A673 (cell line): ENCODE data around the gene ACLY. TPM values are rescaled to one million over a fixed set of nuclear protein-coding genes. Genes with fewer than 3 reads are reported as not detected.

Source experiments
- Bru-seq: library from RNA; stranded (reverse); fragments of 400-500 nt; gene quantifications from one replicate; lab custom pipeline; 2021; lab: Mats Ljungman, UMichigan
- BruChase-seq, 2 experiments: library from RNA; stranded (reverse); fragments of 400-500 nt; gene quantifications; one replicate each; lab custom pipeline; 2021; lab: Mats Ljungman, UMichigan
- BruUV-seq: library from RNA; stranded (reverse); fragments of 400-500 nt; replicated peaks from 2 replicates; lab custom pipeline; 2021; lab: Mats Ljungman, UMichigan
- CTCF ChIA-PET: fragments of 300-600 bp; sonication (Branson Sonifier 250); formaldehyde crosslinking; loops from one replicate; lab custom pipeline; 2022; ENCODE audit warnings: antibody characterized with exemption; lab: Charles Lee
- POLR2A ChIA-PET: fragments of 300-600 bp; sonication (Branson Sonifier 250); formaldehyde crosslinking; loops from one replicate; lab custom pipeline; 2022; ENCODE audit warnings: antibody characterized with exemption; ENCODE audit not compliant: low non-redundant PET; lab: Charles Lee
- DNase-seq: peaks from one replicate; pipeline ENCODE4 v3.0.0-alpha.2; 2015; ENCODE audit warnings: low spot score
- H3K27ac ChIP-seq: fragments of 200-600 bp; sonication (generic); 2 replicates; pipeline ENCODE4 v1.5.1; 2016; ENCODE audit warnings: mixed run types, low read depth, mild to moderate bottlenecking, mixed read lengths, antibody characterized with exemption, low read length; ENCODE audit not compliant: poor library complexity, severe bottlenecking
- H3K27me3 ChIP-seq: fragments of 200-600 bp; sonication (generic); replicated peaks from 2 replicates; pipeline ENCODE4 v1.6.1; 2017; ENCODE audit warnings: mixed run types, low read depth, mild to moderate bottlenecking, mixed read lengths, antibody characterized with exemption, low read length; ENCODE audit not compliant: insufficient read depth, poor library complexity
- H3K36me3 ChIP-seq: fragments of 200-600 bp; sonication (generic); 2 replicates; pipeline ENCODE4 v1.6.1; 2016; ENCODE audit warnings: mixed run types, mild to moderate bottlenecking, mixed read lengths, antibody characterized with exemption, low read length; ENCODE audit not compliant: insufficient read depth, poor library complexity, severe bottlenecking
- H3K4me1 ChIP-seq: fragments of 200-600 bp; sonication (generic); 2 replicates; pipeline ENCODE4 v1.6.1; 2017; ENCODE audit warnings: mixed run types, mild to moderate bottlenecking, mixed read lengths, antibody characterized with exemption, low read length; ENCODE audit not compliant: insufficient read depth, poor library complexity, severe bottlenecking
- H3K4me3 ChIP-seq: fragments of 200-600 bp; sonication (generic); 2 replicates; pipeline ENCODE4 v1.5.1; 2016; ENCODE audit warnings: low read depth, mixed run types, mild to moderate bottlenecking, mixed read lengths, low read length; ENCODE audit not compliant: poor library complexity, severe bottlenecking
- H3K9me3 ChIP-seq: fragments of 200-600 bp; sonication (generic); 2 replicates; pipeline ENCODE4 v1.6.1; 2016; ENCODE audit warnings: mixed run types, low read depth, mild to moderate bottlenecking, mixed read lengths, antibody characterized with exemption, low read length; ENCODE audit not compliant: poor library complexity, severe bottlenecking
- EZH2 ChIP-seq: fragments of 200-600 bp; sonication (generic); IDR thresholded peaks from 2 replicates; pipeline ENCODE4 v1.6.1; 2017; ENCODE audit warnings: borderline replicate concordance, low read depth, mild to moderate bottlenecking, mixed read lengths, antibody characterized with exemption, low read length; ENCODE audit not compliant: poor library complexity, severe bottlenecking
- intact Hi-C: fragments of 100-400 bp; cut with micrococcal nuclease; formaldehyde crosslinking; loops from one replicate; pipeline ENCODE4 v1.10.0; 2022; ENCODE audit not compliant: unreplicated experiment
- long read RNA-seq: library from polyadenylated mRNA; stranded (forward); transcript quantifications from one replicate; pipeline ENCODE4 v2.0.0, GENCODE V29; 2022
- total RNA-seq: library from RNA; stranded (reverse); gene quantifications from 2 replicates; pipeline ENCODE4 v1.2.3, GENCODE V29; 2021
- TF ChIP-seq, protein P1 (sequence below): fragments of 300-800, 200-600 bp; sonication (generic); conservative IDR thresholded peaks from 2 replicates; pipeline ENCODE4 v1.5.1; 2017; ENCODE audit warnings: low read depth, mild to moderate bottlenecking, antibody characterized with exemption, low read length, moderate library complexity, mixed read lengths

The ACLY gene
- total RNA-seq (175 and 191 TPM in 2 replicates), Bru-seq, nascent RNA (percentile 74 among the genes with signal in this experiment), BruChase-seq, experiment 1, labeled RNA remaining after a 2-hour chase (percentile 84 among the genes with signal in this experiment), BruChase-seq, experiment 2, labeled RNA remaining after a 6-hour chase (percentile 90 among the genes with signal in this experiment)
- long read RNA-seq, full-length matches to known transcripts = 185 of 327 reads
- long read RNA-seq, partial matches to known transcripts = 105 of 327 reads
- long read RNA-seq, other reads (novel, unspliced or antisense) = 37 of 327 reads

DNA sequence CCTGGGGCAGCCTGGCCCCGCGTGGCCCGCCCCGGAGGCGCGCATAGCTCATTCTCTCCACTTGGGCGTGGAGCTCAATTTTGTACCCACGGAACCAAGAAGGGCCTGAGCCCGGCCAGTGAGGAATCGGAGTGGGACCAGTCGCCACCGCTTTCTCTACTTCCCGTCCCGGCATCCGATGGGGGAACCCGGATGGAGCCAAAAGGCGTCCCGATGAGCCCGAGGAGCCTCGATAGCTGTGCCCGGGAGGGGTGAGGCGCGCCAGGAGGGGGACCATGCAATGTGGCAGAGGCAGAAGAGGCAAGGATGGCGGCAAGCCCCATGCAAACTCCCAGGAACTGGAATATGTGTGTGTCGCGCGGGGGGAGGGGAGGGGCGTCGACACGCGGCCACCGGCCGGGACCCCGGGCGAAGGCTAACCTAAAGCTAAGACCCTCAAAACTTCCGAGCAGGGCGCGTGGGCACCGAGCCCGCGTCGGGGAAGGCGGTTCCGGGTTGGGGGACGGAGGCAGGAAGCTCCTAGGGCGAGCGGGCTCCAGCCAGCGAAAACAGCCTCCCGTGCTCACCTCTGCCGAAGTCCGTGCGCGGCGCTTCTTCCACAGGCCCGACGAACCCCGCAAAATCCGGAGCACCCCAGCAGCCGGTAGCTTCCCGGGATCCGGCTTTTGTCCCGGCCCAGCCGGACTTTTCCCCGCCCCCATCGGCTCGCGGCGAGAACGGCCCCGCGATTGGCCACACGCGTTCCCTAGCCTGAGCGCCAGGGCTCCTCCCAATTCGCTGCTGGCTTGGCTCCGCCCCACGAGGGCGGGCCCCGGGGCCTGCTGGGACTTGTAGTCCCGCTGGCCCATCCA lies at the start of gene ACLY:
TSS of gene ACLY (minus strand) at position 638 of the 851 bp plus-strand sequence. CDS start 5,078 bp downstream, outside the sequence.
- intact Hi-C loops = no loop called here
- Histone ChIP-seq H3K4me1 (peaks cover 17% of the 10 kb centered on the region), H3K9me3 (no peaks in the 10 kb centered on the region), H3K27me3 (no peaks in the 10 kb centered on the region), H3K27ac (peak within 1 kb of the TSS; percentile 84), H3K36me3 (peaks cover 5% of the 10 kb centered on the region), H3K4me3 (peak within 1 kb of the TSS; percentile 86)
- ChIA-PET POLR2A (no interaction called here), CTCF (interaction anchor here (0.5 to 0.8 kb wide), 2 partner anchors 12 to 14 kb away, joined by 3 to 8 read pairs; partner anchors contain the start of gene ODAD4)
- DNase-seq = peak; percentile 95
- TF ChIP-seq, protein P1, sequence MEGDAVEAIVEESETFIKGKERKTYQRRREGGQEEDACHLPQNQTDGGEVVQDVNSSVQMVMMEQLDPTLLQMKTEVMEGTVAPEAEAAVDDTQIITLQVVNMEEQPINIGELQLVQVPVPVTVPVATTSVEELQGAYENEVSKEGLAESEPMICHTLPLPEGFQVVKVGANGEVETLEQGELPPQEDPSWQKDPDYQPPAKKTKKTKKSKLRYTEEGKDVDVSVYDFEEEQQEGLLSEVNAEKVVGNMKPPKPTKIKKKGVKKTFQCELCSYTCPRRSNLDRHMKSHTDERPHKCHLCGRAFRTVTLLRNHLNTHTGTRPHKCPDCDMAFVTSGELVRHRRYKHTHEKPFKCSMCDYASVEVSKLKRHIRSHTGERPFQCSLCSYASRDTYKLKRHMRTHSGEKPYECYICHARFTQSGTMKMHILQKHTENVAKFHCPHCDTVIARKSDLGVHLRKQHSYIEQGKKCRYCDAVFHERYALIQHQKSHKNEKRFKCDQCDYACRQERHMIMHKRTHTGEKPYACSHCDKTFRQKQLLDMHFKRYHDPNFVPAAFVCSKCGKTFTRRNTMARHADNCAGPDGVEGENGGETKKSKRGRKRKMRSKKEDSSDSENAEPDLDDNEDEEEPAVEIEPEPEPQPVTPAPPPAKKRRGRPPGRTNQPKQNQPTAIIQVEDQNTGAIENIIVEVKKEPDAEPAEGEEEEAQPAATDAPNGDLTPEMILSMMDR = no peak
- no peak for TF ChIP-seq EZH2
- BruUV-seq = TSS peak; percentile 50

DNA sequence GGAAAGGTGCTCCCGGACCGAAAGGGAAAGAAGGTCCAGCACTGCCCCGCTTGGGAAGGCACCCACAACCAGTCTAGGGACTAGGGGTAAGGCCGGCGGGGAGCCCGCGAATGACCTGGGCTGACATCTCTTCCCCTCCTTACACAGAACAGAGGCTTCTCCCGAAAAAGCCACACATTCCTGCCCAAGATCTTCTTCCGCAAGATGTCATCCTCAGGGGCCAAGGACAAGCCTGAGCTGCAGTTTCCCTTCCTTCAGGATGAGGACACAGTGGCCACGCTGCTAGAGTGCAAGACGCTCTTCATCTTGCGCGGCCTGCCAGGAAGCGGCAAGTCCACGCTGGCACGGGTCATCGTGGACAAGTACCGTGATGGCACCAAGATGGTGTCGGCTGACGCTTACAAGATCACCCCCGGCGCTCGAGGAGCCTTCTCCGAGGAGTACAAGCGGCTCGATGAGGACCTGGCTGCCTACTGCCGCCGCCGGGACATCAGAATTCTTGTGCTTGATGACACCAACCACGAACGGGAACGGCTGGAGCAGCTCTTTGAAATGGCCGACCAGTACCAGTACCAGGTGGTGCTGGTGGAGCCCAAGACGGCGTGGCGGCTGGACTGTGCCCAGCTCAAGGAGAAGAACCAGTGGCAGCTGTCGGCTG lies 49.3 kb upstream of the ACLY start:
- Histone ChIP-seq H3K36me3 (peaks cover 11% of the 10 kb centered on the region), H3K27me3 (no peaks in the 10 kb centered on the region), H3K27ac (no peak overlapping the region), H3K9me3 (no peaks in the 10 kb centered on the region), H3K4me1 (no peaks in the 10 kb centered on the region), H3K4me3 (peak overlapping the region; percentile 66)
- TF ChIP-seq, protein P1 = no peak
- no peak for TF ChIP-seq EZH2
- ChIA-PET POLR2A (no interaction called here), CTCF (no interaction called here)
- no peak for DNase-seq
- intact Hi-C loops = loop anchor here (5.0 kb wide), 1 partner anchor 149 kb away; no protein-coding TSS in a partner anchor
- BruUV-seq = no TSS peak
